ENCODE data around the gene CCDC14.

- TF ChIP-seq CTCF (optimal IDR thresholded peaks at IDR 0.05 in 1 of 3, IDR thresholded peaks at IDR 0.05 in 1 of 3, conservative IDR thresholded peaks at IDR 0.05 in 1 of 3; ENCODE audit: extremely low read depth in 1 of 3, insufficient read depth in 2 of 3, low read length in 3 of 3): no peak
- TF ChIP-seq EZH2 (IDR thresholded peaks at IDR 0.05; ENCODE audit: low read length): no peak
Observed at GRCh38 chr3:123960781-123961507, at the start of gene CCDC14.
